NB4 (cell line): ENCODE results near the gene ZSCAN22.

Source experiments
- POLR2A ChIP-seq: IDR thresholded peaks from 2 replicates; pipeline ENCODE4 v1.6.1; 2011; ENCODE audit warnings: mild to moderate bottlenecking; ENCODE audit not compliant: insufficient read length; ENCODE audit errors: extremely low read depth
- TF ChIP-seq, protein P1 (sequence below): IDR thresholded peaks from 2 replicates; pipeline ENCODE4 v1.6.1; 2011; ENCODE audit warnings: low read depth, low read length
- TF ChIP-seq, protein P2 (sequence below): IDR thresholded peaks from one replicate; pipeline ENCODE4 v1.5.1; 2012; ENCODE audit warnings: low read depth, low read length

DNA sequence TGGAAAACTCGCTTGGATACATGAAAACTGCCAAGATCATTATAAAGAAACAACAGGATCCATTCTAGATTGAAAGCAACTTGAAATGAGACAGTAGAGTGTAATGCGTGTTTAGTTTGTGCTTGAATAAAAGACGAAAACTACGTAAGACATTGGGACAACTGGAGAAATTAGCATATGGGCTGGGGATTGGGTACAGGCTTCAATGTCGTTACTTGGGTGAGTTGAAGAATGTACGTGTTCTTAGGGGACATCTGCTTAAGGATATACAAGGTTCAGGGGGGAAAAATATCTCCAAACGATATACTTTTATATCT is 22.1 kb upstream of the ZSCAN22 start:
- TF ChIP-seq, protein P1, sequence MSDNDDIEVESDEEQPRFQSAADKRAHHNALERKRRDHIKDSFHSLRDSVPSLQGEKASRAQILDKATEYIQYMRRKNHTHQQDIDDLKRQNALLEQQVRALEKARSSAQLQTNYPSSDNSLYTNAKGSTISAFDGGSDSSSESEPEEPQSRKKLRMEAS: no peak
- TF ChIP-seq, protein P2, sequence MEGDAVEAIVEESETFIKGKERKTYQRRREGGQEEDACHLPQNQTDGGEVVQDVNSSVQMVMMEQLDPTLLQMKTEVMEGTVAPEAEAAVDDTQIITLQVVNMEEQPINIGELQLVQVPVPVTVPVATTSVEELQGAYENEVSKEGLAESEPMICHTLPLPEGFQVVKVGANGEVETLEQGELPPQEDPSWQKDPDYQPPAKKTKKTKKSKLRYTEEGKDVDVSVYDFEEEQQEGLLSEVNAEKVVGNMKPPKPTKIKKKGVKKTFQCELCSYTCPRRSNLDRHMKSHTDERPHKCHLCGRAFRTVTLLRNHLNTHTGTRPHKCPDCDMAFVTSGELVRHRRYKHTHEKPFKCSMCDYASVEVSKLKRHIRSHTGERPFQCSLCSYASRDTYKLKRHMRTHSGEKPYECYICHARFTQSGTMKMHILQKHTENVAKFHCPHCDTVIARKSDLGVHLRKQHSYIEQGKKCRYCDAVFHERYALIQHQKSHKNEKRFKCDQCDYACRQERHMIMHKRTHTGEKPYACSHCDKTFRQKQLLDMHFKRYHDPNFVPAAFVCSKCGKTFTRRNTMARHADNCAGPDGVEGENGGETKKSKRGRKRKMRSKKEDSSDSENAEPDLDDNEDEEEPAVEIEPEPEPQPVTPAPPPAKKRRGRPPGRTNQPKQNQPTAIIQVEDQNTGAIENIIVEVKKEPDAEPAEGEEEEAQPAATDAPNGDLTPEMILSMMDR: no peak
- TF ChIP-seq POLR2A: no peak
